Testis (tissue), 3 donors: Measurements from ENCODE around the gene ZNF575. TPM values are rescaled to one million over a fixed set of nuclear protein-coding genes. Genes with fewer than 3 reads are reported as not detected.

Source experiments
- DNase-seq: peaks from one replicate; pipeline ENCODE4 v3.0.0-alpha.2; 2019
- H3K27ac ChIP-seq, 2 donors: fragments of 200-600 bp; sonication (generic); one replicate each; pipeline ENCODE4 v1.5.1; 2019
- H3K27me3 ChIP-seq: fragments of 200-600 bp; sonication (generic); one replicate; pipeline ENCODE4 v1.5.1; 2019
- H3K36me3 ChIP-seq: fragments of 200-600 bp; sonication (generic); one replicate; pipeline ENCODE4 v1.5.1; 2017; ENCODE audit warnings: low read depth; ENCODE audit errors: missing control alignments
- H3K4me1 ChIP-seq: fragments of 200-600 bp; sonication (generic); one replicate; pipeline ENCODE4 v1.5.1; 2019
- H3K4me3 ChIP-seq, 2 donors: fragments of 200-600 bp; sonication (generic); one replicate each; pipeline ENCODE4 v1.5.1; 2017 to 2019
- H3K9me3 ChIP-seq: fragments of 200-600 bp; sonication (generic); one replicate; pipeline ENCODE4 v1.5.1; 2017
- CTCF ChIP-seq, 3 experiments: fragments of 450-650 bp in 2 of 3; fragments of 200-600 bp in 1 of 3; sonication (generic) in 1 of 3; IDR thresholded peaks; one replicate each; pipeline ENCODE4 v1.5.1; 2016 to 2019; ENCODE audit warnings: antibody characterized with exemption in 3 of 3, mild to moderate bottlenecking in 2 of 3, moderate library complexity in 1 of 3
- POLR2A ChIP-seq: fragments of 450-650 bp; IDR thresholded peaks from one replicate; pipeline ENCODE4 v1.6.1; 2017; ENCODE audit warnings: antibody characterized with exemption, mild to moderate bottlenecking, moderate library complexity
- WGBS, 2 donors: methylation state at CpG; one replicate each; pipeline ENCODE4 v1.1.5; 2018; 5-methylcytosine and 5-hydroxymethylcytosine counted together
- intact Hi-C: fragments of 100-400 bp; cut with DNase I; formaldehyde crosslinking; loops from one replicate; pipeline ENCODE4 v1.15.1; 2023; ENCODE audit warnings: low total_unique reads
- polyA plus RNA-seq: library from polyadenylated mRNA; stranded (reverse); fragments of 350-450 nt; fragmentation: Illumina TruSeq; extraction: RNeasy Lipid Tissue Mini Kit (QIAGEN cat#74804); gene quantifications from one replicate; pipeline ENCODE4 v1.2.3, GENCODE V29; 2014; ENCODE audit warnings: low read depth, low replicate concordance; ENCODE audit not compliant: insufficient read depth
- total RNA-seq, 2 donors: library from RNA; depleted of rRNA; stranded (reverse); fragments of >200 nt; gene quantifications; one replicate each; pipeline ENCODE4 v1.2.3, GENCODE V29; 2016

Gene ZNF575
- total and polyA plus RNA-seq, 3 donors from 2014 or later, result 1.1 to 2.4 (median 1.7) TPM

- Histone ChIP-seq H3K36me3 (no peaks in the 10 kb centered on the region), H3K27me3 (no peaks in the 10 kb centered on the region), H3K4me1 (peaks cover 11% of the 10 kb centered on the region), H3K27ac (no peak overlapping the region), H3K9me3 (no peaks in the 10 kb centered on the region), H3K4me3 (peak overlapping the region in 1 of 2 donors; percentile 40)
- 67 to 70% methylated on average over 32 to 43 of the region's 43 CpGs for WGBS, 2 donors
- intact Hi-C loops, result no loop called here
- TF ChIP-seq CTCF (IDR thresholded peaks at IDR 0.05) (no peak), POLR2A (no peak)
- DNase-seq, result peak; percentile 25
These were observed 31.1 kb upstream of the ZNF575 start for GRCh38 chr19:43501661-43502418.

DNA sequence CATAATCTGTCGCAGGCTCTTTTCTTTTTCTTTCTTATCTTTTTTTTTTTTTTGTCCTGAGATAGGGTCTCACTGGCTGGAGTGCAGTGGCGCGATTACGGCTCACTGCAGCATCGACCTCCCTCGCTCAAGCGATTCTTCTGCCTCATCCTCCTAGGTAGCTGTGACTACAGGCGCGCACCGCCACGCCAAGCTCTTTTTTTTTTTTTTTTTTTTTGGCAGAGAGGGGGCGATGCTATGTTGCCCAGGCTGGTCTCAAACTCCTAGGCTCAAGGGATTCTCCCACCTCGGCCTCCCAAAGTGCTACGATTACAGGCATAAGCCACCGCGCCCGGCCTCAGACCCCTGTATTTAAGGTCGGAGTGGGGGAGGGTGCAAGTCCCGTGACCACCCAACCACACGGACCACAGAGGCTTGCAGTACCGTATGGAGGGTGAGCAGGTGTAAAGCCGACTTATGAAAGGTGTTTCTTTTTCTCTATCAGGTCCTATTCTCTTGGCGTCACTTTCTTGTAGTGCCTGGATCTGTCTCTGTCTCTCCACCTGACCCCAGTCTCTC lies 30.5 kb upstream of the ZNF575 start:
- Histone ChIP-seq H3K27me3 (no peaks in the 10 kb centered on the region), H3K4me1 (peaks cover 11% of the 10 kb centered on the region), H3K4me3 (peak overlapping the region in 1 of 2 donors; percentile 40), H3K27ac (no peak overlapping the region), H3K9me3 (no peaks in the 10 kb centered on the region), H3K36me3 (no peaks in the 10 kb centered on the region)
- TF ChIP-seq CTCF (IDR thresholded peaks at IDR 0.05), result no peak
- TF ChIP-seq POLR2A, result no peak
- intact Hi-C loops, result no loop called here
- WGBS, 2 donors, result 69 to 70% methylated on average over 23 of the region's 23 CpGs
- DNase-seq, result no peak

- Histone ChIP-seq H3K4me1 (peaks cover 11% of the 10 kb centered on the region), H3K9me3 (no peaks in the 10 kb centered on the region), H3K36me3 (no peaks in the 10 kb centered on the region), H3K27me3 (no peaks in the 10 kb centered on the region), H3K27ac (peak overlapping the region; percentile 78 to 89), H3K4me3 (peak overlapping the region; percentile 76 to 78)
- intact Hi-C loops, result no loop called here
- peak; percentile 98 for DNase-seq
- TF ChIP-seq CTCF (IDR thresholded peaks at IDR 0.05), result peak in 1 of 3 experiments; percentile 17
- TF ChIP-seq POLR2A, result peak; percentile 9
- 0 to 1% methylated on average over 32 to 63 of the region's 64 CpGs for WGBS, 2 donors
These were observed 29.2 kb upstream of the ZNF575 start for GRCh38 chr19:43503501-43504425.

- Histone ChIP-seq H3K36me3 (no peaks in the 10 kb centered on the region), H3K4me1 (peaks cover 11% of the 10 kb centered on the region), H3K4me3 (peak within 1 kb of the TSS; percentile 76 to 78), H3K9me3 (no peaks in the 10 kb centered on the region), H3K27me3 (no peaks in the 10 kb centered on the region), H3K27ac (peak within 1 kb of the TSS; percentile 78 to 89)
- intact Hi-C loops, result no loop called here
- DNase-seq, result peak; percentile 40
- TF ChIP-seq POLR2A (no peak), CTCF (IDR thresholded peaks at IDR 0.05) (no peak)
- WGBS, 2 donors, result 2 to 6% methylated on average over 12 to 42 of the region's 42 CpGs
These were observed 28.4 kb upstream of the ZNF575 start, which contains the start of gene PHLDB3 for GRCh38 chr19:43504426-43505185. PHLDB3 (minus strand) TSS chr19:43504746; CDS start chr19:43504118, 628 bp downstream.
